CD4-positive, alpha-beta T cell (primary cell): ENCODE results near the gene HKDC1. TPM values are rescaled to one million over a fixed set of nuclear protein-coding genes. Genes with fewer than 3 reads are reported as not detected.

Experiments
- ATAC-seq: fragments of 200-7000 bp; cut with Tn5 transposase; one replicate; pipeline ENCODE4 v1.10.0; 2022; ENCODE audit warnings: mild to moderate bottlenecking; ENCODE audit not compliant: poor library complexity
- CTCF ChIA-PET: fragments of 350-600 bp; sonication (Branson Sonifier 250); formaldehyde crosslinking; loops from one replicate; lab custom pipeline; 2021; ENCODE audit warnings: antibody characterized with exemption, inconsistent platforms; lab: Charles Lee
- POLR2A ChIA-PET: fragments of 350-600 bp; sonication (Branson Sonifier 250); formaldehyde crosslinking; loops from one replicate; lab custom pipeline; 2021; ENCODE audit warnings: antibody characterized with exemption, inconsistent platforms; lab: Charles Lee
- DNase-seq, 14 experiments: peaks; one replicate each; pipeline ENCODE4 v3.0.0-alpha.2; 2013 to 2020; ENCODE audit warnings: mixed read lengths in 2 of 14
- H3K27ac ChIP-seq, 2 donors: one replicate each; pipeline versions ENCODE4 v1.5.1 to v1.7.0; 2013; ENCODE audit warnings: low read length in 2 of 2, low read depth in 1 of 2, mild to moderate bottlenecking in 1 of 2
- H3K27me3 ChIP-seq, 2 experiments: 1 replicate in 1 of 2; 2 replicates in 1 of 2; pipeline versions ENCODE4 v1.6.1 to v1.7.0; 2013; ENCODE audit warnings: low read length in 2 of 2, control low read depth in 1 of 2, mild to moderate bottlenecking in 1 of 2, moderate library complexity in 1 of 2; ENCODE audit not compliant: insufficient read depth in 2 of 2, control insufficient read depth in 1 of 2
- H3K36me3 ChIP-seq: one replicate; pipeline ENCODE4 v1.6.1; 2013; ENCODE audit warnings: low read length, control low read depth; ENCODE audit not compliant: insufficient read depth
- H3K4me1 ChIP-seq: one replicate; pipeline ENCODE4 v1.6.1; 2013; ENCODE audit warnings: low read length, control low read depth; ENCODE audit not compliant: insufficient read depth
- H3K4me3 ChIP-seq: one replicate; pipeline ENCODE4 v1.5.1; 2013; ENCODE audit warnings: mild to moderate bottlenecking, low read length, moderate library complexity
- H3K9me3 ChIP-seq, 2 experiments: 1 replicate in 1 of 2; 2 replicates in 1 of 2; pipeline versions ENCODE4 v1.6.1 to v1.7.0; 2013; ENCODE audit warnings: low read length in 2 of 2, mild to moderate bottlenecking in 2 of 2, control low read depth in 1 of 2, moderate library complexity in 1 of 2; ENCODE audit not compliant: control insufficient read depth in 1 of 2, insufficient read depth in 1 of 2
- H3K27ac Mint-ChIP-seq: one replicate; pipeline ENCODE4 v1.8.0; 2020; ENCODE audit warnings: mixed read lengths
- H3K27me3 Mint-ChIP-seq: one replicate; pipeline ENCODE4 v1.8.0; 2021; ENCODE audit warnings: mixed read lengths
- H3K36me3 Mint-ChIP-seq: one replicate; pipeline ENCODE4 v1.8.0; 2021; ENCODE audit warnings: low read depth, mixed read lengths
- H3K4me1 Mint-ChIP-seq: one replicate; pipeline ENCODE4 v1.8.0; 2021; ENCODE audit warnings: low read depth, mixed read lengths
- H3K4me3 Mint-ChIP-seq: one replicate; pipeline ENCODE4 v1.8.0; 2020; ENCODE audit warnings: mild to moderate bottlenecking, mixed read lengths
- H3K9me3 Mint-ChIP-seq: one replicate; pipeline ENCODE4 v1.8.0; 2020; ENCODE audit warnings: mixed read lengths
- intact Hi-C, 2 experiments: fragments of 100-400 bp; cut with DNase I in 1 of 2; cut with micrococcal nuclease in 1 of 2; formaldehyde crosslinking; loops; one replicate each; pipeline versions ENCODE4 v1.15.1 to v1.9.0; 2023 to 2025; cut with DNase I, micrococcal nuclease
- total RNA-seq, 174 experiments: library from RNA in 2 of 174; stranded (reverse) in 2 of 174; gene quantifications; one replicate each; pipeline ENCODE4 v1.2.3 and lab custom pipeline; 2021 to 2026
- TF ChIP-seq, protein P1 (sequence below): fragments of 200-600 bp; IDR thresholded peaks from one replicate; pipeline ENCODE4 v1.8.0; 2022; ENCODE audit warnings: antibody characterized with exemption, mild to moderate bottlenecking

Gene HKDC1
- total RNA-seq, 2 experiments from 2014 or later: 3.1 to 4.5 TPM

DNA sequence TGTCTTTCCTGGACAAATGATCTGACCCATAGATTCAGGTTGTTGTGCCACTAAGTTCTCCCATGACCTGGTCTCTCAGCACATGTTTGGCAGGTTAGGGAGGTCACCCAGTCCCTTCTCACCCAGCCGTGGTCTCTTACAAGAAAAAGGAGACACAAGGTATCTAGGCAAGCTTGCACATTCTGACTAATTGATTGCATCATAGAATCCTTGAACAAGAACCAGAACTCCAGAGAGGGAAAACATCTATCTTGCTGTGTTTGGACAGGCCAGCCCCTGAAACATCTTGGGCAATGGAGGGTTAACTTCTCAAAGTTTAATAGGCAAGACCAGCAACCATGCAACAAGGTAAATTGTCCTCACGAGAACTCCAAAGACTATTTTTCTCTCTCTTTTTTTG, 49.6 kb downstream of the HKDC1 start:
- Histone ChIP-seq H3K27me3 (no peaks in the 10 kb centered on the region), H3K36me3 (no peaks in the 10 kb centered on the region), H3K9me3 (no peaks in the 10 kb centered on the region), H3K4me3 (no peak overlapping the region), H3K4me1 (no peaks in the 10 kb centered on the region), H3K27ac (no peak overlapping the region)
- Mint-ChIP-seq H3K4me1 (no peaks in the 10 kb centered on the region), H3K36me3 (peaks cover 9% of the 10 kb centered on the region), H3K4me3 (no peak overlapping the region), H3K27ac (no peak overlapping the region), H3K9me3 (no peaks in the 10 kb centered on the region), H3K27me3 (no peaks in the 10 kb centered on the region)
- DNase-seq (no peak), ATAC-seq (no peak)
- TF ChIP-seq, protein P1, sequence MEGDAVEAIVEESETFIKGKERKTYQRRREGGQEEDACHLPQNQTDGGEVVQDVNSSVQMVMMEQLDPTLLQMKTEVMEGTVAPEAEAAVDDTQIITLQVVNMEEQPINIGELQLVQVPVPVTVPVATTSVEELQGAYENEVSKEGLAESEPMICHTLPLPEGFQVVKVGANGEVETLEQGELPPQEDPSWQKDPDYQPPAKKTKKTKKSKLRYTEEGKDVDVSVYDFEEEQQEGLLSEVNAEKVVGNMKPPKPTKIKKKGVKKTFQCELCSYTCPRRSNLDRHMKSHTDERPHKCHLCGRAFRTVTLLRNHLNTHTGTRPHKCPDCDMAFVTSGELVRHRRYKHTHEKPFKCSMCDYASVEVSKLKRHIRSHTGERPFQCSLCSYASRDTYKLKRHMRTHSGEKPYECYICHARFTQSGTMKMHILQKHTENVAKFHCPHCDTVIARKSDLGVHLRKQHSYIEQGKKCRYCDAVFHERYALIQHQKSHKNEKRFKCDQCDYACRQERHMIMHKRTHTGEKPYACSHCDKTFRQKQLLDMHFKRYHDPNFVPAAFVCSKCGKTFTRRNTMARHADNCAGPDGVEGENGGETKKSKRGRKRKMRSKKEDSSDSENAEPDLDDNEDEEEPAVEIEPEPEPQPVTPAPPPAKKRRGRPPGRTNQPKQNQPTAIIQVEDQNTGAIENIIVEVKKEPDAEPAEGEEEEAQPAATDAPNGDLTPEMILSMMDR: no peak
- intact Hi-C loops: no loop called here
- ChIA-PET POLR2A (no interaction called here), CTCF (no interaction called here)

DNA sequence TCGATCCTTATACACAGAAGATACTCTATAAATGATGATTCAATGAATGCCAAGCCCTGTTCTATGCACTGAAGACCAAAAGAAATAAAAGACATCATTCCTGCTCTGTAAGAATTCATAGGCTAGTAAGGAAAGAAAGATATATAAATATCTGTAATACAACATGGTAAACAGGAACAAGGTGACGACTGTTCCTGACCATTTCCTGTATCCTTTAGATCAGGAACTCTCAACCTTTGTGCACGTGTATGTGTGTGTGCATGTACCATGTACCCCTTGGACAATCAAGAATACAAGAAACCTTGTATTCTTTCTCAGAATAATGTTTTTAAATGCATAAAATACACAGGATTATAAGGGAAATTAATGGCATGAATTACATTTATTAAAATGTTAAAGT, 50.9 kb downstream of the HKDC1 start:
- intact Hi-C loops: no loop called here
- Mint-ChIP-seq H3K36me3 (peaks cover 5% of the 10 kb centered on the region), H3K27me3 (no peaks in the 10 kb centered on the region), H3K4me1 (no peaks in the 10 kb centered on the region), H3K27ac (no peak overlapping the region), H3K9me3 (no peaks in the 10 kb centered on the region), H3K4me3 (no peak overlapping the region)
- Histone ChIP-seq H3K4me1 (no peaks in the 10 kb centered on the region), H3K36me3 (no peaks in the 10 kb centered on the region), H3K27ac (no peak overlapping the region), H3K9me3 (no peaks in the 10 kb centered on the region), H3K27me3 (no peaks in the 10 kb centered on the region), H3K4me3 (no peak overlapping the region)
- DNase-seq (no peak), ATAC-seq (no peak)
- TF ChIP-seq, protein P1: no peak
- CTCF ChIA-PET: no interaction called here
- POLR2A ChIA-PET: interaction anchor here (1.1 kb wide), 1 partner anchor 19 kb away, joined by 4 read pairs; no protein-coding TSS in a partner anchor

DNA sequence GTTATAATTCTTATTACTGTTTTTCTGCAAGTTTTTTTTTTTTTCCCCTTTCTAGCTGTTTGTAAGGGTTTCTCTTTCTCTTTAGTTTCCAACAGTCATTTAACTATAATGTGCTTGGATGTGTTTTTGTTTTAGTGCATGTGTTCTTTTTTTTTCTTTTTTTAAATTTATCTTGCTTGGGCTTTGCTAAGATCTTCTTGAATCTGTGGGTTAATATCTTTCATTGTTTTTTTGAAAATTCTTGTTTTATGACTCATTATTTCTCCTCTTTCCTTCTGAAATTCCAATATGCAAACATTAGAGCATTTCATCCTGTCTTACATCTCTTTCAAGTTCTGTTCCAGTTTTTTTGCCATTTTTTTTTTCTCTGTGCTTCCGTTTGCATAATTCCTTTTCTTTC, 52.5 kb downstream of the HKDC1 start:
- no peak for ATAC-seq
- Histone ChIP-seq H3K36me3 (no peaks in the 10 kb centered on the region), H3K27ac (no peak overlapping the region), H3K27me3 (no peaks in the 10 kb centered on the region), H3K4me3 (no peak overlapping the region), H3K9me3 (no peaks in the 10 kb centered on the region), H3K4me1 (no peaks in the 10 kb centered on the region)
- H3K27ac Mint-ChIP-seq: no peak overlapping the region
- no peaks in the 10 kb centered on the region for H3K9me3 Mint-ChIP-seq
- no peaks in the 10 kb centered on the region for H3K4me1 Mint-ChIP-seq
- ChIA-PET CTCF (no interaction called here), POLR2A (no interaction called here)
- no peaks in the 10 kb centered on the region for H3K27me3 Mint-ChIP-seq
- intact Hi-C loops: no loop called here
- H3K4me3 Mint-ChIP-seq: no peak overlapping the region
- DNase-seq: no peak
- TF ChIP-seq, protein P1: no peak
- no peaks in the 10 kb centered on the region for H3K36me3 Mint-ChIP-seq
